GM18861 (cell line): ENCODE results near the gene TPPP2.
"Not testable (repeated sequence)": the region's sequence is repeated elsewhere in the genome, so short reads cannot be mapped to it uniquely, and the experiment has no call there.

ENCODE experiments used
- ATAC-seq: cut with Tn5 transposase; IDR thresholded peaks from one replicate; pipeline ENCODE4 v1.9.1; 2021; ENCODE audit not compliant: unreplicated experiment

The TPPP2 gene

DNA sequence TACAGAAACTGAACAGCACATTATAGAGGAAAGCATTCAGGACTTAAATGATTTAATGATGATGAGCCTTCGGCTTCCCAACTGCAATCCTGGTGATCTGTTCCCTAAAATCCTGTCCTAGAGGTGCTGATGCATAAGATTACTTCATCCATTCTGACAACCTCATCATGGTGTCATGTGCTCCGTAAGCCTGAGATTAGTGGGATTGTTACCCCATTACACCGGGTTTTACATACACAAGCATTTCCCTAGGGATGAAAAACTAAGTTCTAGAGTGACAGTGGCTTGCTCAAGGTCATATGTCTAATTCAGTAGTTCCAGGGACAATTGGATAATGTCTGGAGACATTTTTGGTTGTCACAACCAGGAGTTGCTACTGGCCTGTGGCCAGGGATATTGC is 7.1 kb downstream of the TPPP2 start:
- ATAC-seq = no peak

DNA sequence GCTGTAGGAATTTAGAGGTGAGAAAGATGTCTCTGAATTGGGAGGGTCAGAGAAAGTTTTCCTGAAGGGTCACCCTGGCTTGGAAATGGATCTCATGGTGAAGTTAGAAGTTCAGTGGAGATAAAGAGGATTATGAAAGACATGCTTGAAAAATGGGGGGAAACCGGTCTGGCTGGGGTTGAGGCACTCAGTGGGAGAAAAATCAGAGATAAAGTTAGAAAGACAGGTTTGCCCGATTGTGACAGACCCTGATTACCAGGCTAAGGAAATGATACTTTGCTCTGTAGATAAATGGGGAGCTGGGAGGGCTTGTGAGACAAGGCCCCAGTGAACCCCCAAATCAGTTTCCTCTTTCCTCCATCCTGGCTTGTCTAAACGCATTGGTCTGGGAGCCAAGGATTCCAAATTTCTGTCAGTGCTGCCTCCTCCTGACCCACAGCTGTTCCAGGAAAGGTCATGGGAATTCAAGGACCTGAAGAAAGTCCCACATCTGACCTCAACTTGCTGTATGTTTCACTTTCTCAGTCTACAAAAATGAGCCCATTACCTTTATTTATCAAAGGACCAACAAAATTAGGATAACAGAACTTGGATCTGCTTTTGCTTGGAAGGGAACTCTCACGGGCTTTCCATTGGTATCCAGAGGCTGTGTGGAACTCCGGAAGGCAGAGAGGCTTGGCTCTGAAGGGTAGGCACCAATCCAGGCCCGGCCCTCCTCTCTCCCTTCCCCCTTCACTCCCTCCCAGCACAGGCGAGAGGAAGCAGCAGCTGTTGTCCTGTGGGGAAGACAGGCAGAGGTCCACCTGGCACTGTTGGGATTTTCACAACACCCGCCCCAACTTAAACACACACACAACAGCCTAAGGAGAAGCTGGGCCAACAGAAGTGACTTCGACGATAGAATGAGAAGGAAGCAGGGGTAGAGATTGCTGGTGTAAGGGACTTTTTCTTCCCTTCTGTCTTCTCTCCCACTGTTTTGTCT is 8.7 kb downstream of the TPPP2 start:
- no peak for ATAC-seq

DNA sequence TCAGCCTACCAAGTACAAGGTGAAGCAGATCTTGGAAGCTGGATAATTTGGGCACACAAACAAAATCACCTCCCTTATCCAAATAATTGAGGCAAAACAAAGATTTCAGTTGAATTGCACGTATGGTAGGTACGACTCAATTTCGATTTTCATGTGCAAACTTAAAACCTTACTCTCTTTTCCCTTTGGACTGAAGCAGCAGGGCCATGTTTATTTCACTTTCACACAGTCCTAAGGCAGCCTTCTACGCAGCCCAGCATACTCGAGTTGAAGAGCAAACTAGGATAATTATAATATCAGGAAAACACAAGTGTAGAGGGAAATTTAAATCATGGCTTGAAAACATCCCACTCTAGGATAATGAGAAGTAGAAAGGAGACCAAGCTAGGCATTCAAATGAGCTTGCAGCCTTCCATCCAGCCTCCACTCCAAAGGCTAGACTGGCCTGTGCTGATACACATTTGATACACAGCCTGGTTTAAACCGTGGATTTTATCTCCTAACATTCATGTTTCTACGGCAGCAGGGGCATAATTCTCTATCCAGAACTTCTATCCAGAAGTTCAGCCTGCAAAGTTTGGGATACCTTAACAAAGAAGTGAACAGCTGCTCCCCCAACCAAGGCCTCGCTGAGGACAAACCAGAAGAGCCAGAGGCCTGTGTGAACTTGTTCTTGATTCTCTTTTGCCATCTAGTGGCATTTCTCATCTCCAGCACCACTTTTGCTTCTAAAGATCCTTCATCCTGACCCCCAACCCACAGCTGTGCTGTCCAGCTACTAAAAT is 9.8 kb downstream of the TPPP2 start:
- no peak for ATAC-seq

DNA sequence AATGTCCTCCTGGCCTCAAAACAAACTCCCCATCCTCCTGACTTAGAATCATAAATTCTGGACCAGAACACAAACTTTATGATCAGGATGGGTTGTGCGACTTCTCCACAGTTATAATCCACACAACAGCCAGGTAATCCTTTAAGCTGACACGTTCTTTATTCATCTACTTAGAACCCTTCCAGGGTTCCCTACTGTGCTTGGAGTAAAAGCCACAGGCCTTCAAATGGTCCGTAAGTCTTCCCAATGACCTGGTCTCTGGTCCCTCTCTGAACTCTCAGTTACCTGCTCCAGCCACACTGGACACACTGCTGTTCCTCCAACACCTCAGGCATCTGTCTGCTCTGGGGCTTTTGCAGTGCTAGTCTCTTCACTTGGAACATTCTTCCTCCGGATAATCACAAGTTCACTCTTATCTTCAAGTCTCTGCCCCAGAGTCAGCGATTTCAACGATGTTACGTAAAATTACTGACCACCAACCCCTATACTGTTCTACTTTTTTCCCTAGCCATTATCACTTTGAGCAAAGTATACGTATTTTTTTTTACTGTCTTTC is 10.4 kb downstream of the TPPP2 start:
- no peak for ATAC-seq

DNA sequence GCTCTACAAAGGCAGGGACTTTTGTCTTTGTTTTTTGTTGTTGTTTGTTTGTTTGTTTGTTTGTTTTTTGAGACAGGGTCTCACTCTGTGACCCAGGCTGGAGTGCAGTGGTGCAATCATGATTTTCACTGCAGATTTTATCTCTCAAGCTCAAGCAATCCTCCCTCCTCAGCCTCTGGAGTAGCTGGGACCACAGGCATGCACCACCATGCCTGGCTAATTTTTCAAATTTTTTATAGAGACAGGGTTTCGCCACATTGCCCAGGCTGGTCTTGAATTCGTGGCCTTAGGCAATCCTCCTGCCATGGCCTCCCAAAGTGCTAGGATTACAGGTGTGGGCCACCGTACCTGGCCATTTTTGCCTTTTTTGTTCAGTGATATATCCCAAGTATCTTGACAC is 10.9 kb downstream of the TPPP2 start:
- not testable (repeated sequence) for ATAC-seq

DNA sequence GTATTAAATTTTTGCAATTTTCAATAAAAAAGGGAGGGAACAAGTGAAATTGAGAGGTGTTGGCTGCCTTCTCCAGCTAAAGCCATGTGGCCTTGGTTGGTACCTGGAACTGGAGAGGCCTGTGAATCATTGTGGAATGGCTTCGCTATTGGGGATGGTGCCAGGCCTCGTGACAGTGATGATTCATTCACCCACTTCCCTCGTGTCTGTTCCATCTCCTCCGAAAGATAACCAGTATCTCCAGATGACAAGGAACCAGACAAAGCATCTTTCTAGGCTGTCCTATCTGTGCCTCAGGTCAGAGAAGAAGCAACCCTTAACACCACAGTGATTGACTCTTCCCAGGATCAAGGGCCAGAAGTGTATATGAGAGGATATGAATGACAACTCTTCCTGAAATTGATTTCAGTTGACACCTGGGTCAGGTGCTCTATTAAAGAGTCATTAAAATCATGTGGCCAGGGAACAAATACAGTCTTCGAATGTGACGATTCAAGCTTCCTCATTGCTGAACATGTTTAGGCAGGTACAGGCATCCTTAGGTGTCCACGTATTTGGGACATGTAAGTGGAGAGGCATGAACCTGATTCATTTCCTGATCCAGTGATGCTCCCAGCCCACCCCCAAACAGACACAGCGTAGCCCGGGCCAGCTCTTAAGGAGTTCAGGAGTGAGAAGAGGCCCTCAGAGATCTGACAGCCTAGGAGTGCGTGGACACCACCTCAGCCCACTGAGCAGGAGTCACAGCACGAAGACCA is 11.8 kb downstream of the TPPP2 start, which contains the start of gene RNASE7:
RNASE7 (plus strand) TSS at position 687 of the 758 bp plus-strand sequence. CDS start 631 bp downstream, outside the sequence.
- ATAC-seq = no peak

DNA sequence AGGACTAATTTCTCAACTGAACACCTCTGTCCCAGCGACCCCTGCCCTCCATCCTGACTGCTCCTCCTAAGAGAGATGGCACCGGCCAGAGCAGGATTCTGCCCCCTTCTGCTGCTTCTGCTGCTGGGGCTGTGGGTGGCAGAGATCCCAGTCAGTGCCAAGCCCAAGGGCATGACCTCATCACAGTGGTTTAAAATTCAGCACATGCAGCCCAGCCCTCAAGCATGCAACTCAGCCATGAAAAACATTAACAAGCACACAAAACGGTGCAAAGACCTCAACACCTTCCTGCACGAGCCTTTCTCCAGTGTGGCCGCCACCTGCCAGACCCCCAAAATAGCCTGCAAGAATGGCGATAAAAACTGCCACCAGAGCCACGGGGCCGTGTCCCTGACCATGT is 12.9 kb downstream of the TPPP2 start:
- ATAC-seq = no peak

DNA sequence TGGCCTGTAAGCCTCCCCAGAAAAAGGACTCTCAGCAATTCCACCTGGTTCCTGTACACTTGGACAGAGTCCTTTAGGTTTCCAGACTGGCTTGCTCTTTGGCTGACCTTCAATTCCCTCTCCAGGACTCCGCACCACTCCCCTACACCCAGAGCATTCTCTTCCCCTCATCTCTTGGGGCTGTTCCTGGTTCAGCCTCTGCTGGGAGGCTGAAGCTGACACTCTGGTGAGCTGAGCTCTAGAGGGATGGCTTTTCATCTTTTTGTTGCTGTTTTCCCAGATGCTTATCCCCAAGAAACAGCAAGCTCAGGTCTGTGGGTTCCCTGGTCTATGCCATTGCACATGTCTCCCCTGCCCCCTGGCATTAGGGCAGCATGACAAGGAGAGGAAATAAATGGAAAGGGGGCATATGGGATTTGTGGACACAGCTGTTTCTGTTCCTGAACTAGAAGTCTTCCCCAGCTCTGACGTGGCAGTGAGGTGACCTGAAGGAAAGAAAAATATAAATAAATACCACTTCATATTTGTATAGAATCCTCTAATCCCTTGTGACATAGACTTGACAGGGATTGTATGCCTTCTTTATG is 13.5 kb downstream of the TPPP2 start:
- no peak for ATAC-seq

DNA sequence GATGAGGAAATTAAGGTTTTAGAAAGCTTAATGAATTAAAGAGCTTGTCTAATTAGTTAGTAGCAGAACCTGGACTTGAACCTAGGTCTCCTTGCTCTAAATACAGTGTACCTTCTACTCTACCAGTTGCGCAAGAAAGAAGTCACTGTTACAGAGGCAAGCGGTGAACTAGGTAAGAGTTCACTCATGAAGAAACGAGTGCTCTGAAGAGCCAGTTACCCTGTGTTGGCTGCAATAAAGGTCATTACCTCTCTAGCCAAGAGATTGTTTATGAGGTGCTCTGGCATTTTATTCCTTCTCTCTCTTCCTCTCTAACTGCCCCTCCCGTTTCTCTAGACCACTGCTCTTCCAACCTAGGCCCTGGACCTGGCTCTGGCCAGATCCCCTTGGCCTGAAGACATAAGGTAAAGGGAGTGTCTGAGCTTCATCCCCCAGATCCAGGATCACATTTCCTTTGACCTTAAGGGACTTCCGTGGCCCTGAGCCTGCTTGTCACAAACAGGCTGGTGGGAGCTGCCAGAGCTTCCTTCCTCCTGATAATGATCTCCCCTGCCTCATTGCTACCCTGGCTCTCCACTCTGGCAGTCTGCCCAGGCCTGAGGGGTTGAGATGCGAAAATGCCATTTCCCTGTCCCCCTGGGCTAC is 14.1 kb downstream of the TPPP2 start:
- no peak for ATAC-seq

DNA sequence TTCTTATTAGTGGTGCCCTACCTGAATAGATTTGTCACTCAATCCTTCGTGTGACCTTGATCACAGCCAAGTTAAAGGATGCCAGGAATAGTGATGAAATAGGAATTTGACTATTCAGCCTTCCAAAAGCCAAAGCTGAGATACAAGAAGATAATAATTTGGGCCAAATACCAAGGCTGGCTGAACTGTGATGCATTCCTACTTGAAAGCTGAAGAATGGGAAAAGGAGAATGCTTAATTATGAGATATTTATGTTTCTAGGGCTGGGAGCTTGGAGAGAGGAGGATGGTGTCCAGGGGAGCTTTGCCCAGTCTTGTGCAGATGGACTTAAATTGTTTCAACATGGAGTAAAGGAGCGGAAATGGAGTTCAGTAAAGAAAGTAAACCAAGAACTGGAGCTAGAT is 17.4 kb downstream of the TPPP2 start:
- no peak for ATAC-seq

DNA sequence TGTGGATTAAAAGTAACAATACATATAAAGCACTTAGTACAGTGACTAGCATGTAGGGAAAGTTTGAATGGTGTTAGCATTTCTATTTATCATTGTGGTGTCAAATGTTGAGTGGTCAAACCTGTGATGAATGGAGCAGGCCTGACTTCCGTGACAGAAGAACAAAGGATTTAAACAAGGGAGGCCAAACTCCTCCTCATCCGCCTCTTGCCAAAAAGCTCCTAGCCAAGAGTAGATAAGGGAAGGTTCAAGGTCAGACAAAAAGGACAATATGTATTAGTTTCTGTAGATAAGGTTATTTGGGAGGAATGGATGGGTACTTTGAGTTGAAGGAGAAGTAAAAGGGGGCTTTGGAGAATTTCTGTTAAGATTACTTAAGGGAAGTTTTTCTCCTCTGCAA is 18.6 kb downstream of the TPPP2 start:
- no peak for ATAC-seq

DNA sequence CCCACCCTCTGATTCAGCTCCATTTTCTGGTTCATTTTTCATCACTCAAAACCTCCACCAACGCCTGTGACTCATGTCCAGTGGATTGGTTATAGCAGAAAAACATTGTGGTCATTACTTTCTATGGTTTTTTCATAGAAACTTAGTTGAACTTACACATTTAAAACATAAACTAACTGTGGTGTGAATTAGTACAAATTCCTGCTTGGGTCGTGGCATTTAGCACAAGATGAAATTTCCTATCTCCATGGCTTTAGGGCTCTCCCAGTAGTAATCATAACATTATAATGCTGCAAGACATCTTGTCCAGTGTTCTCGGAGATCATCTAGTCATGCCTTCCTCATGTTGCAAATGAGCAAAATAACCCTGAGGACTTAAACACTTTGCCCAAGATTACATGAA is 19.3 kb downstream of the TPPP2 start:
- ATAC-seq = no peak

DNA sequence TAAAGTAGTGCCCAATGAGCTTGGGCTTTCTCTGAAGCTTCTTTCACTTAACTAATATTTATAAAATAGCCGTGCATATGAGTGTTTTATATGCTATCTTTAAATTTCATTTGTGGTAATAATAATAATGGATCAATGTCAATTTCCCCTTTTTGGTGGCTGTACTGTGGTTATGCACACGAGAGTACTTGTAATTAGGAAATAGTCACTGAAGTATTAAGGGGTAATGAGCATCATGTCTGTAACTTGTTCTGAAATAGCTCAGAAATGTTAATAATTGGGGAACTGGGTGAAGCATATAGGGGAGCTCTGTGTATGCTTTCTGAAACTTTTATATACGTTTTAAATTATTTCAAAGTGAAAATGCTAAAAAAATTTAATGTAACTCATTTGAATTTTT is 20.6 kb downstream of the TPPP2 start:
- ATAC-seq = no peak

DNA sequence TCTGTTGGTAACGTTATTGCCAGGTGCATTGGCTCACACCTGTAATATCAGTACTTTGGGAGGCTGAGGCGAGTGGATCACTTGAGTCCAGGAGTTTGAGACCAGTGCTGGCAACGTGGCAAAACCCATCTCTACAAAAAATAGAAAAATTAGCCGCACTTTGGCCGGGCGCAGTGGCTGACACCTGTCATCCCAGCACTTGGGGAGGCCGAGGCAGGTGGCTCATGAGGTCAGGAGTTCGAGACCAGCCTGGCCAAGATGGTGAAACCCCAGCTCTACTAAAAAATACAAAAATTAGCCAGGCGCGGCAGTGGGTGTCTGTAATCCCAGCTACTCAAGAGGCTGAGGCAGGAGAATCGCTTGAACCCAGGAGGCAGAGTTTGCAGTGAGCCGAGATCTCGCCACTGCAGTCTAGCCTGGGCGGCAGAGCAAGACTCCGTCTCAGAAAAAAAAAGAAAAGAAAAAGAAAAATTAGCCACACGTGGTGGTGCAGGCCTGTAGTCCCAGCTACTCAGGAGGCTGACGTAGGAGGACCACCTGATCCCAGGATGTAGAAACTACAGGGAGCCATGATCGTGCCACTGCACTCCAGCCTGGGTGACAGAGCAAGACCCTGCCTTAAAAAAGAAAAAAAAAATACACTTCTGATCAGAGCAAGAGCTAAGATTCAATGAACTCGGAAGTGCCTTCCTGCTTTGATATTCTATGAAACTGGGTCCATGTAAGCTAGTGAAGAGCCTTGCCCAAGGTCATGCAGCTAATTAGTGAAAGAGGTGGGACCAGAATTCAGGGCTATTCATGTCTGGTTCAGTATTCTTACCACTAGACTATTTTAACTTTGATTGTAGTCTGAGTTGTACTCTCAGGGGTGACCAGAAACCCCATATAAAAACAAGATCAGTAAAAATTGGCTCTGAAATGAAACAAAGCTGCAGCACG is 23.4 kb downstream of the TPPP2 start:
- no peak for ATAC-seq

DNA sequence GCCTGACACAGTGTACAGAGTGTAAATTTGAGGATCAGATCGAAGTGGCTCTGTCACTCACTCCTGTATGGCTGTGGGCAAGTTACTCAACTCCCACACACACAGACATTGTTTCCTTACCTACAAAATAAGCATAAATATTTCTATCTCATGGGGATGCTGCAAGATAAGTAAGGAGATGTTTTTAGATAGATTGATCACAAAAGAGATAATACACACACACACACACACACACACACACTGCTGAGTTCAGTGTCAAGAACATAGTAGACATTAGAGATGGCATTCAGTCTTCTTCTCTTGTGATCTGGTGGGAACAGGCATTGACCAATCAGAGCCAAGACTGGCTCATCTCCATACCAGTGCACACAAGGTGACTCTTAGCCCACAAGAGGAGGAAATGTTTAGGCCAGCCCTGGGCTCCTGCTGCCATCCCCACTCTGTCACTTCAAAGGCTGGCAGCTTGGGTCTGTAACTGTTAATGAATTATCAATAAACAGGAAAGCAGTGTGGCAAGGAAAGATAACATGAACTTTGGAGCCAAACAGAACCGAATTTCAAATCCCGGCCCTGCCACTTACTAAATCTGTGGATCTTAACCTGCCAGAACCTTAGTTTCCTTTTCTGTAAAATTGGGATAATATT is 24.2 kb downstream of the TPPP2 start:
- no peak for ATAC-seq

DNA sequence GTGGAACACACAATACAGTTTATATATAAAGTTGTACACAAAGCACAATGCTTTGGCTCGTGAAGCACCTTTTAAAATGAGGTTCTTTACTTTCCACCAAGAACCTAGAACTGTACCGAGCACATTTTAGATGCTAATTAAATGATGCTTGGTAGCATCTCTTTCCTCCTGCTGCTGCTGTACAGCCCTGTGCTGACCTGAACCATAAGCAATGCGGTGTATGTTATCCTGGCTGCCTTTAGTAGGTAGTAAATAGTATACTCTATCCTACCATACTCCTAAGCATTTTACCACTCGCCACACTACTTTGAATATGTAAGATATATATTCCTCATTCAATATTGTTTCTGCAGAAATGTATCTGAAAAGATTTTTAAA is 24.7 kb downstream of the TPPP2 start:
- no peak for ATAC-seq

DNA sequence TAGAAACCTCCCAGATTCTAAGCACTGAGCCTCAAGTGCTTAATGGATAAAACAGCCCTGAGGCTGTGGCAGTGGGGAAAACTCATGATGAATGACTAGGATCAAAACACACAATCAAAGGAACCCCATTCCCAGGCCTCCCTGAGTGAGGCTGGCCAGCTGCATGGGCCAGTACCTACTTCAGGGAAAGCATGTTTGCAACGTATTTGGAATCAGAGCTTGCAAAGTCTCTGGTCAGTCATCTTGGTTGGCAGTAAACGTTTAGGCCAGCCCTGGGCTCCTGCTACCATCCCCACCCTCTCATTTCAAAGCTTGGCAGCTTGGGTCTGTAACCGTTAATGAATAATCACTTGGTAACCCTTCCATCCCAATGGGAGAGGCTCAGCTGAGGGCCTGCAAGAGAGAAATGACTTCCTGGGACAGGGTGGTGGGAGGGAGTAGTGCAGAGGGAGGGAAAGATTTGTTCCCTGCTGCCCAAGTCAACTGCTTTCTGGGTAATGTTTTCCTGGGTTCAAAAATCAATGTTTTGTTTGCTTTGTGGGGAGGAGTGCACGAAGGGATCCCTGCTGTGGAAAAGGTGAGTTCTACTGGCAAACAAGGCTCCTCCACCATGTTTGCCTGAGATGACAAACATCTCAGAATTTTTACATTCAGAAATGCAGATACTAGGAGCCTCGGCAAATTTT is 25.6 kb downstream of the TPPP2 start:
- ATAC-seq = no peak
